Liver (tissue), 9 donors: ENCODE data around the gene BCL2L1. TPM values are rescaled to one million over a fixed set of nuclear protein-coding genes. Genes with fewer than 3 reads are reported as not detected.

Source experiments
- DNase-seq: peaks from one replicate; pipeline ENCODE4 v3.0.0-alpha.2; 2017; ENCODE audit warnings: low spot score
- H3K27ac ChIP-seq, 2 donors: one replicate each; pipeline ENCODE4 v1.7.0; 2013; ENCODE audit warnings: inconsistent platforms in 2 of 2, low read length in 2 of 2, control low read depth in 1 of 2, low read depth in 1 of 2, mild to moderate bottlenecking in 1 of 2
- H3K27me3 ChIP-seq, 4 donors: one replicate each; pipeline versions ENCODE4 v1.6.1 to v1.7.0; 2013; ENCODE audit warnings: low read length in 3 of 4, inconsistent platforms in 1 of 4, mild to moderate bottlenecking in 1 of 4, moderate library complexity in 1 of 4; ENCODE audit not compliant: control insufficient read depth in 4 of 4, insufficient read depth in 4 of 4
- H3K36me3 ChIP-seq, 4 donors: one replicate each; pipeline versions ENCODE4 v1.6.1 to v1.7.0; 2013; ENCODE audit warnings: low read length in 3 of 4, mild to moderate bottlenecking in 3 of 4, low read depth in 1 of 4, moderate library complexity in 1 of 4; ENCODE audit not compliant: control insufficient read depth in 4 of 4, insufficient read depth in 3 of 4
- H3K4me1 ChIP-seq, 4 donors: one replicate each; pipeline versions ENCODE4 v1.6.1 to v1.7.0; 2013; ENCODE audit warnings: low read length in 3 of 4, mild to moderate bottlenecking in 3 of 4, moderate library complexity in 1 of 4; ENCODE audit not compliant: control insufficient read depth in 4 of 4, insufficient read depth in 4 of 4
- H3K4me3 ChIP-seq, 3 donors: one replicate each; pipeline versions ENCODE4 v1.6.1 to v1.7.0; 2013; ENCODE audit warnings: low read length in 3 of 3, control low read depth in 1 of 3, low read depth in 1 of 3, mild to moderate bottlenecking in 1 of 3
- H3K9ac ChIP-seq, 2 donors: one replicate each; pipeline ENCODE4 v1.7.0; 2013; ENCODE audit warnings: low read length in 2 of 2, mild to moderate bottlenecking in 2 of 2, moderate library complexity in 2 of 2, control low read depth in 1 of 2, low read depth in 1 of 2
- H3K9me3 ChIP-seq, 4 donors: one replicate each; pipeline versions ENCODE4 v1.6.1 to v1.7.0; 2013; ENCODE audit warnings: low read length in 3 of 4; ENCODE audit not compliant: control insufficient read depth in 4 of 4
- EGR1 ChIP-seq, 2 donors: IDR thresholded peaks; 2 replicates each; pipeline ENCODE4 v1.6.1; 2016 to 2018; ENCODE audit warnings: antibody characterized with exemption in 2 of 2, low read depth in 2 of 2
- FOXA2 ChIP-seq: IDR thresholded peaks from 2 replicates; pipeline ENCODE4 v1.6.1; 2016; ENCODE audit warnings: antibody characterized with exemption
- GABPA ChIP-seq, 2 donors: IDR thresholded peaks in 1 of 2; conservative IDR thresholded peaks in 1 of 2; 2 replicates each; pipeline ENCODE4 v1.6.1; 2016; ENCODE audit warnings: antibody characterized with exemption in 2 of 2, mild to moderate bottlenecking in 1 of 2, moderate library complexity in 1 of 2
- HNF4A ChIP-seq, 2 donors: conservative IDR thresholded peaks; 2 replicates each; pipeline ENCODE4 v1.6.1; 2016; ENCODE audit warnings: antibody characterized with exemption in 2 of 2, mild to moderate bottlenecking in 2 of 2
- HNF4G ChIP-seq: IDR thresholded peaks from 2 replicates; pipeline ENCODE4 v1.6.1; 2016; ENCODE audit warnings: antibody characterized with exemption
- JUND ChIP-seq, 2 donors: IDR thresholded peaks; 2 replicates each; pipeline ENCODE4 v1.6.1; 2016; ENCODE audit warnings: antibody characterized with exemption in 2 of 2
- MAX ChIP-seq: IDR thresholded peaks from 2 replicates; pipeline ENCODE4 v1.6.1; 2016; ENCODE audit warnings: antibody characterized with exemption
- NR2F2 ChIP-seq: IDR thresholded peaks from 2 replicates; pipeline ENCODE4 v1.6.1; 2016; ENCODE audit warnings: antibody characterized with exemption
- RAD21 ChIP-seq, 2 donors: IDR thresholded peaks; 2 replicates each; pipeline ENCODE4 v1.6.1; 2016; ENCODE audit warnings: antibody characterized with exemption in 2 of 2, mild to moderate bottlenecking in 2 of 2
- REST ChIP-seq: IDR thresholded peaks from 2 replicates; pipeline ENCODE4 v1.6.1; 2016; ENCODE audit warnings: antibody characterized with exemption, mild to moderate bottlenecking
- RXRA ChIP-seq, 2 donors: IDR thresholded peaks; 2 replicates each; pipeline ENCODE4 v1.6.1; 2017 to 2018; ENCODE audit warnings: antibody characterized with exemption in 2 of 2, mild to moderate bottlenecking in 1 of 2
- SP1 ChIP-seq: IDR thresholded peaks from 2 replicates; pipeline ENCODE4 v1.6.1; 2018; ENCODE audit warnings: antibody characterized with exemption, mild to moderate bottlenecking
- TAF1 ChIP-seq: conservative IDR thresholded peaks from 2 replicates; pipeline ENCODE4 v1.6.1; 2016; ENCODE audit warnings: antibody characterized with exemption, mild to moderate bottlenecking
- YY1 ChIP-seq: IDR thresholded peaks from 2 replicates; pipeline ENCODE4 v1.6.1; 2016; ENCODE audit warnings: antibody characterized with exemption, mild to moderate bottlenecking
- ZBTB33 ChIP-seq: IDR thresholded peaks from 2 replicates; pipeline ENCODE4 v1.6.1; 2016; ENCODE audit warnings: antibody characterized with exemption
- WGBS: extraction: QIAGEN DNeasy Blood & Tissue Kit; methylation state at CpG from one replicate; pipeline ENCODE4 v1.1.7; 2013; 5-methylcytosine and 5-hydroxymethylcytosine counted together
- polyA plus RNA-seq, 2 donors: library from polyadenylated mRNA; stranded (reverse) in 1 of 2; unstranded in 1 of 2; fragments of 200-250 nt in 1 of 2; fragments of >200 nt in 1 of 2; fragmentation: Nextera tagmentation in 1 of 2; extraction: Ambion mirVana in 1 of 2; gene quantifications; one replicate each; pipeline versions ENCODE4 v1.2.1 to v1.2.3, GENCODE V29; 2013 to 2015
- total RNA-seq, 2 donors: library from RNA; depleted of rRNA; stranded (reverse); fragments of >200 nt; gene quantifications; one replicate each; pipeline ENCODE4 v1.2.3, GENCODE V29; 2014
- TF ChIP-seq, protein P1 (sequence below): IDR thresholded peaks from 2 replicates; pipeline ENCODE4 v1.6.1; 2016; ENCODE audit warnings: antibody characterized with exemption
- TF ChIP-seq, protein P2 (sequence below): fragments of 150-350 bp; IDR thresholded peaks from 2 replicates; pipeline ENCODE4 v1.5.1; 2017; ENCODE audit warnings: improper control_type of control experiment, low read depth, low read length; ENCODE audit not compliant: missing input control
- donor health status: healthy.
- donor health status: healthy.
- donor health status: healthy.
- donor health status: healthy.
- donor health status: healthy.

The BCL2L1 gene
- total and polyA plus RNA-seq, 4 donors = 29.7 to 124 (median 46.0) TPM

DNA sequence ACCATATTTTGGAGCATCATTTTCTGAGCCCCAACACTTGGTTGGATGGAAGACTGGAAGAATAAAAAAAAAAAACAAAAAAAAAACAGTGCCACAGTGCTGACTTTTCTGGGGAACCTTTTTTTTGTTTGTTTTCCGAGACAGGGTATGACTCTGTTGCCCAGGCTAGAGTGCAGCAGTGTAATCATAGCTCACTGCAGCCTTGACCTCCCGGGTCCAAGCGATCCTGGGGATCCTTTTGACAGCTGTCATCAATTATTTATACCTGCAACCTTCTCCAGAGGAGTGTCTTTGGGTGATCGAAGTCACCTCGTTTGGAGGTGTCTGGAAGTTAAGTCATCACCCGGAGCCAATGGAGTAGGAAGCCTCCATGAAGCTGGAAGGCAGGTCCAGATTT is 8.7 kb upstream of the BCL2L1 start:
- Histone ChIP-seq H3K4me1 (no peaks in the 10 kb centered on the region), H3K36me3 (no peaks in the 10 kb centered on the region), H3K27me3 (no peaks in the 10 kb centered on the region), H3K4me3 (no peak overlapping the region), H3K27ac (no peak overlapping the region), H3K9ac (no peak overlapping the region), H3K9me3 (no peaks in the 10 kb centered on the region)
- DNase-seq = no peak
- TF ChIP-seq MAX (no peak), JUND (IDR thresholded peaks at IDR 0.05) (no peak), GABPA (IDR thresholded peaks at IDR 0.05 in 1 of 2, conservative IDR thresholded peaks at IDR 0.05 in 1 of 2) (no peak), YY1 (no peak), TAF1 (no peak), ZBTB33 (no peak), EGR1 (IDR thresholded peaks at IDR 0.05; ENCODE audit: low read depth in 2 of 2) (no peak), REST (no peak), RXRA (IDR thresholded peaks at IDR 0.05) (no peak)
- TF ChIP-seq, protein P1, sequence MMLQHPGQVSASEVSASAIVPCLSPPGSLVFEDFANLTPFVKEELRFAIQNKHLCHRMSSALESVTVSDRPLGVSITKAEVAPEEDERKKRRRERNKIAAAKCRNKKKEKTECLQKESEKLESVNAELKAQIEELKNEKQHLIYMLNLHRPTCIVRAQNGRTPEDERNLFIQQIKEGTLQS = no peak
- 81% methylated on average over 6 of the region's 6 CpGs for WGBS

DNA sequence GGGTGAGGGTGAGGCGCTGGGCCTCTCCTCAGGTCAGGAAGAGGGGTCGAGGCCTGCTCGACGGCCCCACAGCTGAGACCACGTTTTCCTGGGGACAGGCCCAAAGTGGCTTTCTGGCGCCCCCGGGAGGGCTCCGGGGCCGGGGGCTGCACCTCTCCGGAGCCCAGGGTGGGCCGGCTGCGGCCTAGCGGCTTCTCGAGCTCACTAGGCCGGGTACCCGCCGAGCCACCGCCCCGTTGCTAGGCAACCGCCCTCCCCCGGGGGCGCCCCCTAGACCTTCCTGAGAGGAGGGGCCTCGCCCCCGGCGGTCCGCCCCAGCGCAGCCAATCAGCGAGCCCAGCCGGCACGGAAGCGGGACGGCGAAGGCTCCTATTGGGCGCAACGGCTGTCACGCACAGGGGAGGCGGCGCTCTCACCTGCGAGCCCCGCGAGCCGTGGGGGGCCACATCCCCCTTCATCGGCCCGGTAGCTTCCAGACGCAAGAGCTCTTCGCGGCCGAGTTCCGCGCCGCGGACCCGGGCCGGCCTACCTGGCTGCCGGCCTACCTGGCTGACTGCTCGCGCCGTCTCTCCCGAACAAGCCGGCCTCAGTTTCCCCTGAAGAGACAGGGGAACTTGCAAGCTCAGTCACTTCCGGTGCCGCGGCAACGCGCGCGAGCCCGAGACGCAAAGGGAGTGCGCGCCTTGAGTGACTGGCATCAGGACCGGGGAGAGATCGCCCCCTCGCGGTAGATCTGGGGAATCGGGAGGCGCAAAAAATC is 831 bp upstream of the BCL2L1 start:
- Histone ChIP-seq H3K9ac (peak overlapping the region; percentile 92 to 93), H3K4me3 (peak overlapping the region; percentile 93 to 96 (median 93)), H3K9me3 (no peaks in the 10 kb centered on the region), H3K36me3 (peaks cover 0 to 2% (median 0%) of the 10 kb centered on the region in 4 donors), H3K27ac (peak overlapping the region; percentile 93 to 97), H3K4me1 (peaks cover 0 to 37% (median 19%) of the 10 kb centered on the region in 4 donors), H3K27me3 (no peaks in the 10 kb centered on the region)
- WGBS = under 1% methylated on average over 77 of the region's 77 CpGs
- DNase-seq = peak; percentile 98
- TF ChIP-seq GABPA (IDR thresholded peaks at IDR 0.05 in 1 of 2, conservative IDR thresholded peaks at IDR 0.05 in 1 of 2) (peak; percentile 72 to 91), YY1 (no peak), HNF4G (no peak), RXRA (IDR thresholded peaks at IDR 0.05) (peak in 1 of 2 donors; percentile 39), EGR1 (IDR thresholded peaks at IDR 0.05; ENCODE audit: low read depth in 2 of 2) (no peak), NR2F2 (no peak), MAX (no peak), RAD21 (IDR thresholded peaks at IDR 0.05) (peak; percentile 100), JUND (IDR thresholded peaks at IDR 0.05) (no peak), SP1 (peak; percentile 94), HNF4A (conservative IDR thresholded peaks at IDR 0.05) (no peak), FOXA2 (no peak), ZBTB33 (no peak)
- TF ChIP-seq, protein P1 = no peak
- TF ChIP-seq, protein P2, sequence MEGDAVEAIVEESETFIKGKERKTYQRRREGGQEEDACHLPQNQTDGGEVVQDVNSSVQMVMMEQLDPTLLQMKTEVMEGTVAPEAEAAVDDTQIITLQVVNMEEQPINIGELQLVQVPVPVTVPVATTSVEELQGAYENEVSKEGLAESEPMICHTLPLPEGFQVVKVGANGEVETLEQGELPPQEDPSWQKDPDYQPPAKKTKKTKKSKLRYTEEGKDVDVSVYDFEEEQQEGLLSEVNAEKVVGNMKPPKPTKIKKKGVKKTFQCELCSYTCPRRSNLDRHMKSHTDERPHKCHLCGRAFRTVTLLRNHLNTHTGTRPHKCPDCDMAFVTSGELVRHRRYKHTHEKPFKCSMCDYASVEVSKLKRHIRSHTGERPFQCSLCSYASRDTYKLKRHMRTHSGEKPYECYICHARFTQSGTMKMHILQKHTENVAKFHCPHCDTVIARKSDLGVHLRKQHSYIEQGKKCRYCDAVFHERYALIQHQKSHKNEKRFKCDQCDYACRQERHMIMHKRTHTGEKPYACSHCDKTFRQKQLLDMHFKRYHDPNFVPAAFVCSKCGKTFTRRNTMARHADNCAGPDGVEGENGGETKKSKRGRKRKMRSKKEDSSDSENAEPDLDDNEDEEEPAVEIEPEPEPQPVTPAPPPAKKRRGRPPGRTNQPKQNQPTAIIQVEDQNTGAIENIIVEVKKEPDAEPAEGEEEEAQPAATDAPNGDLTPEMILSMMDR = peak; percentile 99
